GM12878 (cell line): Measurements from ENCODE around the gene SSX2IP. TPM values are rescaled to one million over a fixed set of nuclear protein-coding genes. Genes with fewer than 3 reads are reported as not detected.

ENCODE experiments used
- ATAC-seq: fragments of 200-7000 bp; cut with Tn5 transposase; 3 replicates; pipeline ENCODE4 v1.9.1; 2020; ENCODE audit warnings: mild to moderate bottlenecking, moderate library complexity
- BruUV-seq: library from RNA; stranded (reverse); fragments of 400-500 nt; replicated peaks from 2 replicates; lab custom pipeline; 2021; lab: Mats Ljungman, UMichigan
- CTCF ChIA-PET: fragments of 300-600 bp; sonication (Branson Sonifier 250); formaldehyde crosslinking; extraction: SDS; loops from one replicate; lab custom pipeline; 2021; ENCODE audit warnings: inconsistent platforms; lab: Yijun Ruan, JAX
- POLR2A ChIA-PET: fragments of 350-600 bp; formaldehyde crosslinking; extraction: SDS; loops from one replicate; lab custom pipeline; 2021; ENCODE audit warnings: inconsistent platforms; lab: Charles Lee
- RAD21 ChIA-PET: fragments of 300-600 bp; sonication (Branson Sonifier 250); formaldehyde crosslinking; loops from one replicate; lab custom pipeline; 2023; ENCODE audit warnings: antibody characterized with exemption; ENCODE audit not compliant: unreplicated experiment; lab: Charles Lee
- SMC1A ChIA-PET: fragments of 300-600 bp; sonication (Branson Sonifier 250); formaldehyde crosslinking; loops from one replicate; lab custom pipeline; 2023; ENCODE audit not compliant: unreplicated experiment, uncharacterized antibody; lab: Charles Lee
- DNase-seq: peaks from one replicate; pipeline ENCODE4 v3.0.0-alpha.2; 2011; ENCODE audit warnings: low read depth, low spot score
- FAIRE-seq: peaks from 3 replicates; lab custom pipeline; 2011; peaks lifted over from hg19 to GRCh38; lab: Jason Lieb, UNC
- H2AFZ ChIP-seq: 2 replicates; pipeline ENCODE4 v1.6.0; 2011; ENCODE audit warnings: low read depth, low read length, control low read depth; ENCODE audit not compliant: control insufficient read depth
- H3K27ac ChIP-seq: 2 replicates; pipeline ENCODE4 v1.5.1; 2011; ENCODE audit warnings: control low read depth; ENCODE audit not compliant: control insufficient read depth, insufficient read depth
- H3K27me3 ChIP-seq, 2 experiments: replicated peaks in 1 of 2; 2 replicates each; pipeline versions ENCODE4 v1.6.0 to v1.6.1; 2011; ENCODE audit warnings: low read length in 1 of 2; ENCODE audit not compliant: control insufficient read depth in 2 of 2, insufficient read depth in 2 of 2
- H3K36me3 ChIP-seq, 2 experiments: 2 replicates each; pipeline ENCODE4 v1.5.1; 2011; ENCODE audit warnings: low read length in 1 of 2; ENCODE audit not compliant: control insufficient read depth in 2 of 2, insufficient read depth in 2 of 2
- H3K4me1 ChIP-seq: 2 replicates; pipeline ENCODE4 v1.6.1; 2011; ENCODE audit warnings: mild to moderate bottlenecking, low read length, moderate library complexity, mixed read lengths; ENCODE audit not compliant: control insufficient read depth, insufficient read depth
- H3K4me2 ChIP-seq: 2 replicates; pipeline ENCODE4 v1.6.0; 2011; ENCODE audit warnings: control low read depth; ENCODE audit not compliant: control insufficient read depth, insufficient read depth
- H3K4me3 ChIP-seq: fragments of 200-600 bp; sonication (generic); 2 replicates; pipeline ENCODE4 v1.5.1; 2016
- H3K79me2 ChIP-seq: 2 replicates; pipeline ENCODE4 v1.6.0; 2011; ENCODE audit warnings: low read length; ENCODE audit not compliant: control insufficient read depth, insufficient read depth
- H3K9ac ChIP-seq: 2 replicates; pipeline ENCODE4 v1.8.0; 2011; ENCODE audit warnings: low read length, control low read depth, mixed read lengths; ENCODE audit not compliant: control insufficient read depth, insufficient read depth
- H3K9me3 ChIP-seq: replicated peaks from 3 replicates; pipeline ENCODE4 v1.5.1; 2011; ENCODE audit warnings: mild to moderate bottlenecking, low read length; ENCODE audit not compliant: control insufficient read depth, insufficient read depth
- H4K20me1 ChIP-seq: 2 replicates; pipeline ENCODE4 v1.6.0; 2011; ENCODE audit not compliant: control insufficient read depth, insufficient read depth
- BACH1 ChIP-seq: fragments of 450-650 bp; IDR thresholded peaks from 2 replicates; pipeline ENCODE4 v1.6.1; 2017; ENCODE audit warnings: mild to moderate bottlenecking, borderline replicate concordance
- CHD4 ChIP-seq: fragments of 200-600 bp; sonication (generic); IDR thresholded peaks from 2 replicates; pipeline ENCODE4 v1.6.1; 2016; ENCODE audit warnings: mild to moderate bottlenecking
- CUX1 ChIP-seq: IDR thresholded peaks from 2 replicates; pipeline ENCODE4 v1.6.1; 2012; ENCODE audit warnings: improper control_type of control experiment, low read depth, low read length; ENCODE audit not compliant: insufficient replicate concordance
- GATAD2B ChIP-seq: fragments of 450-650 bp; conservative IDR thresholded peaks from 2 replicates; pipeline ENCODE4 v1.6.1; 2017; ENCODE audit warnings: low read depth, mild to moderate bottlenecking, moderate library complexity
- KDM1A ChIP-seq: fragments of 200-600 bp; sonication (generic); IDR thresholded peaks from 2 replicates; pipeline ENCODE4 v1.6.1; 2016; ENCODE audit warnings: borderline replicate concordance
- NBN ChIP-seq: fragments of 450-650 bp; IDR thresholded peaks from 2 replicates; pipeline ENCODE4 v1.6.1; 2016
- NKRF ChIP-seq: fragments of 450-650 bp; conservative IDR thresholded peaks from 2 replicates; pipeline ENCODE4 v1.6.1; 2017; ENCODE audit warnings: mild to moderate bottlenecking, moderate library complexity
- RAD21 ChIP-seq: IDR thresholded peaks from 2 replicates; pipeline ENCODE4 v1.6.1; 2011; ENCODE audit warnings: mild to moderate bottlenecking, low read depth, low read length, moderate library complexity; ENCODE audit not compliant: insufficient read depth
- RFX5 ChIP-seq: IDR thresholded peaks from 2 replicates; pipeline ENCODE4 v1.6.1; 2011; ENCODE audit warnings: low read depth, low read length, improper control_type of control experiment
- RUNX3 ChIP-seq: IDR thresholded peaks from 2 replicates; pipeline ENCODE4 v1.6.1; 2012; ENCODE audit warnings: low read length, inconsistent platforms
- SMARCA5 ChIP-seq: fragments of 450-650 bp; IDR thresholded peaks from 2 replicates; pipeline ENCODE4 v1.6.1; 2017; ENCODE audit warnings: mild to moderate bottlenecking
- SP1 ChIP-seq: IDR thresholded peaks from one replicate; pipeline ENCODE4 v1.6.1; 2011; ENCODE audit warnings: low read depth, low read length
- STAT3 ChIP-seq: IDR thresholded peaks from 2 replicates; pipeline ENCODE4 v1.6.1; 2011; ENCODE audit warnings: low read depth, low read length, improper control_type of control experiment
- USF1 ChIP-seq: IDR thresholded peaks from 2 replicates; pipeline ENCODE4 v1.6.1; 2011; ENCODE audit warnings: borderline replicate concordance, low read depth, mild to moderate bottlenecking, moderate library complexity, mixed read lengths, low read length; ENCODE audit not compliant: insufficient read depth; ENCODE audit errors: extremely low read length
- ZBED1 ChIP-seq: IDR thresholded peaks from 2 replicates; pipeline ENCODE4 v1.6.1; 2016; ENCODE audit warnings: borderline replicate concordance
- ZNF217 ChIP-seq: fragments of 450-650 bp; IDR thresholded peaks from 2 replicates; pipeline ENCODE4 v1.6.1; 2017; ENCODE audit warnings: antibody characterized with exemption, mild to moderate bottlenecking
- ZNF24 ChIP-seq: fragments of 450-650 bp; IDR thresholded peaks from 2 replicates; pipeline ENCODE4 v1.6.1; 2017; ENCODE audit warnings: antibody characterized with exemption, mild to moderate bottlenecking
- WGBS: methylation state at CpG from one replicate; pipeline ENCODE4 v1.1.6; 2016; ENCODE audit warnings: low lambda C conversion rate; ENCODE audit not compliant: insufficient replicate concordance, insufficient coverage; ENCODE audit errors: missing lambda C conversion rate; 5-methylcytosine and 5-hydroxymethylcytosine counted together
- in situ Hi-C: fragments of 300-500 bp; cut with MboI; formaldehyde crosslinking; loops from 9 replicates; pipeline ENCODE4 v1.14.3; 2018; ENCODE audit warnings: mixed read lengths
- intact Hi-C: fragments of 100-400 bp; cut with micrococcal nuclease; formaldehyde crosslinking; loops from one replicate; pipeline ENCODE4 v1.14.2; 2022; ENCODE audit not compliant: unreplicated experiment
- polyA plus RNA-seq, 11 experiments: library from polyadenylated mRNA; depleted of rRNA in 4 of 11; unstranded in 6 of 11; stranded (reverse) in 5 of 11; fragments of >200 nt; fragmentation: Nextera tagmentation in 4 of 11; fragmentation: Illumina TruSeq in 1 of 11; extraction: Ambion mirVana in 4 of 11; extraction: Trizol in 1 of 11; gene quantifications; 1 replicate in 1 of 11; 2 replicates in 10 of 11; pipeline versions ENCODE4 v1.2.1 to v1.2.3, GENCODE V29; 2011 to 2016; ENCODE audit warnings: inconsistent platforms in 2 of 11, missing spikeins in 2 of 11, low read depth in 1 of 11
- total RNA-seq, 4 experiments: library from RNA; depleted of rRNA in 3 of 4; stranded (reverse); fragments of >200 nt in 3 of 4; fragmentation: Illumina TruSeq in 1 of 4; extraction: Trizol in 1 of 4; gene quantifications; 2 replicates each; pipeline versions ENCODE4 v1.2.1 to v1.2.3, GENCODE V29; 2013 to 2021

The SSX2IP gene
- total and polyA plus RNA-seq, 10 of the 15 experiments (the other 5 are each of a cell fraction or from before 2014, with no cell fraction given): 3.3 to 14.0 (median 10.4) TPM

- no peak for TF ChIP-seq CUX1
- no peak for TF ChIP-seq ZNF217
- TF ChIP-seq GATAD2B: no peak
- no peak for TF ChIP-seq ZNF24
- no peak for TF ChIP-seq ZBED1
- no peak for TF ChIP-seq CHD4
These were observed 58.1 kb downstream of the SSX2IP start (continued) for GRCh38 chr1:84632137-84632536.

DNA sequence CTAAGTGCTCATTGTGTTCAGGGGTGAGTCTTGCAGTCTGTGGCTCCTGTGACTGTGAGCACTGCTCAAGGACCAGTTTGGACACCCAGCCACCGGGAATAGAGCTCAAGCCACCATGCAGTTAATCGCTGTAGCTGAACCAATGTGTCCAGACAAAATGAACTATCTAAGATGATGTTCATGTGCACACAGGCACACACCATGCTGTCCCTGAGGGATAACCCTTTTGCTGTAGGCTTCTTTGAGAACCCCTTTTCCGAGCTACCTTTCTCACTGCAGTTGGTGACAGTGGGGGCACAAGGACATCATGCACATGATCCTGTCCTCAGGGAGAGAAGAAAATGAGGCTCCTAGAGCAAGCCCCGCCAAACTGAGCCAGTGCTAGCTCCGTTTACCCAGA, 65.4 kb downstream of the SSX2IP start:
- RAD21 ChIA-PET: interaction anchor here (0.6 to 1.8 kb wide), 7 partner anchors 69 to 530 kb away, joined by 3 to 6 read pairs (median 4); no protein-coding TSS in a partner anchor
- no peaks in the 10 kb centered on the region; a peak in 1 of 4 replicates for H3K27me3 ChIP-seq
- POLR2A ChIA-PET: interaction anchor here (1.1 to 1.7 kb wide), 2 partner anchors 145 to 182 kb away, joined by 5 to 7 read pairs; no protein-coding TSS in a partner anchor
- no peak overlapping the region for H3K27ac ChIP-seq
- in situ Hi-C loops: loop anchor here (5.0 to 25.0 kb wide), 3 partner anchors 188 to 688 kb away; partner anchors contain the start of gene PRKACB
- H3K4me2 ChIP-seq: no peak overlapping the region
- SMC1A ChIA-PET: interaction anchor here (1.1 to 4.8 kb wide), 6 partner anchors 11 to 188 kb away, joined by 3 to 26 read pairs (median 6); no protein-coding TSS in a partner anchor
- H3K79me2 ChIP-seq: no peaks in the 10 kb centered on the region
- H3K9ac ChIP-seq: no peak overlapping the region
- CTCF ChIA-PET: interaction anchor here (0.8 to 4.0 kb wide), 7 partner anchors 17 to 235 kb away, joined by 3 to 31 read pairs (median 6); no protein-coding TSS in a partner anchor
- no peak for DNase-seq
- no TSS peak for BruUV-seq
- FAIRE-seq: no peak
- no peak for ATAC-seq
- no peak overlapping the region for H3K4me3 ChIP-seq
- H3K36me3 ChIP-seq: no peaks in the 10 kb centered on the region
- no peaks in the 10 kb centered on the region for H4K20me1 ChIP-seq
- no peak overlapping the region for H2AFZ ChIP-seq
- no peaks in the 10 kb centered on the region for H3K4me1 ChIP-seq
- no peaks in the 10 kb centered on the region for H3K9me3 ChIP-seq
- intact Hi-C loops: loop anchor here (10.0 kb wide), 4 partner anchors 310 to 720 kb away; partner anchors contain the start of gene PRKACB
- WGBS: 68% methylated on average over 5 of the region's 5 CpGs
- TF ChIP-seq NKRF (no peak), RFX5 (no peak), SMARCA5 (no peak), ZNF24 (no peak), NBN (no peak), RUNX3 (no peak), KDM1A (no peak), RAD21 (no peak), SP1 (no peak), STAT3 (no peak), USF1 (no peak), BACH1 (no peak)
